ENCODE measurements around the gene KCNQ1.
"Not testable (repeated sequence)": the region's sequence is repeated elsewhere in the genome, so short reads cannot be mapped to it uniquely, and the experiment has no call there.

Gene KCNQ1

DNA sequence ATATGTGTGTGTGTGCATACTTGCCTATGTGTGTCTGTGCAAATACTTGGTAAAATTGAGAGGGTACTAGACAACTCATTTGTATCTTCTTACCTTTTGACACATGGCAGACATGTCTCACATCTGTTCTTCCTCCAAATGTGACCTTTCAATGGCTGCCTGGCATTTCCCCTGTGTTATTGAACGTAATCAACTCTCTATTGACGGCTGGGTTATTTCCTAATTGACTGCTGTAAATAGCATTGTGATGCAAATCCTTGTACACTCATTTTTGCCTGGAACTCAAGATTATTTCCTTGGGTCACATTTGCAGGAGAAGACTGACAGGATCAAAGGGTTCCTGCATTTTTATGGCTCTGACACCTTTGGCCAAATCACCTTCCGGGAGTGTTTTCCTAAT is 37.4 kb downstream of the KCNQ1 start:
- Histone ChIP-seq H3K4me1 (ENCODE audit: control insufficient read depth, insufficient read depth, low read length, unreplicated experiment) (no peaks in the 10 kb centered on the region), H3K79me2 (ENCODE audit: control insufficient read depth, insufficient read depth, low read length, unreplicated experiment) (no peaks in the 10 kb centered on the region), H2AFZ (ENCODE audit: low read length, unreplicated experiment) (no peak overlapping the region), H3K27ac (ENCODE audit: low read depth, low read length) (no peak overlapping the region), H3K27me3 (ENCODE audit: insufficient read depth, low read length) (peaks cover 79% of the 10 kb centered on the region), H3K4me3 (ENCODE audit: low read depth, low read length) (no peak overlapping the region), H3K36me3 (ENCODE audit: insufficient read depth, low read length) (no peaks in the 10 kb centered on the region)

DNA sequence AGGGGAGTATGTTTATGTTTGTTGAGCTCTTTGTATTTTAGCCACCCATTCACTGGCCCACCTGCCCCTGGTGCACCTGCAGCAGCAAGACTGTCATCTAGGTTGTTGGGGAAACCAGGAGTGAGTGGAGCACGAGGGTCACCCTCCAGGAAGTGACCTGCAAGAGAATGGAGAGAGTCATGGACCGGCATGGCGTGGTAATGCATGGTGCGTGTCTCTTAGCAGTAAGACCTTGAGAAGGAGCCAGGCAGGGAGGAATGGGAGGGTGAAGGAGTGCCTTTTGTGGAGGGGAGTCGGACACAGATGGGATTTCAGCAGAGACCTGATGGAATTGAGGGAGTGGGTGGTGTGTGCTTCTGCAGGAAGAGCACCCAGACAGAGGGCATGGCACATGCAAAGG is 37.9 kb downstream of the KCNQ1 start:
- H3K4me3 ChIP-seq (ENCODE audit: low read depth, low read length): no peak overlapping the region
- H3K36me3 ChIP-seq (ENCODE audit: insufficient read depth, low read length): no peaks in the 10 kb centered on the region
- H3K79me2 ChIP-seq (ENCODE audit: control insufficient read depth, insufficient read depth, low read length, unreplicated experiment): no peaks in the 10 kb centered on the region
- no peak overlapping the region for H3K27ac ChIP-seq (ENCODE audit: low read depth, low read length)
- H3K4me1 ChIP-seq (ENCODE audit: control insufficient read depth, insufficient read depth, low read length, unreplicated experiment): no peaks in the 10 kb centered on the region
- H3K27me3 ChIP-seq (ENCODE audit: insufficient read depth, low read length): peaks cover 77% of the 10 kb centered on the region
- no peak overlapping the region for H2AFZ ChIP-seq (ENCODE audit: low read length, unreplicated experiment)

DNA sequence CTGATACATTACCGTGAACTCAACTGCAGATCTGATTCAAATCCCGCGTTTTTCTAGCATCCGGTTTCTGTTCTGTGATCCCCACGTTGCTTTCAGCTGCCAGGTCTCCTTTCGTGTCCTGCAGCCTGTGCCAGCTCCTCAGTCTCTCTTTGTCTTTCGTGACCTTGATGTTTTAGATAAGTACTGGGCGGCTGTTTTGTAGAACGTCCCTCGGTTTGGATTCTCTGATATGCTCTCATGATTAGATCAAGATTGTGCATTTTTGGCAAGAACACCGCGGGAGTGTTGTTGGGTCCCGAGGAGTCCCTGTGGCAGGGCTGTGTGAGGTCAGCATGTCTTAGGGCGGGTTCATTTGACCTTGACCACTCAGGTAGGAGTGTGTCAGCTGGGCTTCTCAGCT is 38.6 kb downstream of the KCNQ1 start:
- no peak overlapping the region for H3K27ac ChIP-seq (ENCODE audit: low read depth, low read length)
- H3K4me3 ChIP-seq (ENCODE audit: low read depth, low read length): no peak overlapping the region
- no peaks in the 10 kb centered on the region for H3K36me3 ChIP-seq (ENCODE audit: insufficient read depth, low read length)
- no peaks in the 10 kb centered on the region for H3K79me2 ChIP-seq (ENCODE audit: control insufficient read depth, insufficient read depth, low read length, unreplicated experiment)
- no peak overlapping the region for H2AFZ ChIP-seq (ENCODE audit: low read length, unreplicated experiment)
- H3K4me1 ChIP-seq (ENCODE audit: control insufficient read depth, insufficient read depth, low read length, unreplicated experiment): no peaks in the 10 kb centered on the region
- H3K27me3 ChIP-seq (ENCODE audit: insufficient read depth, low read length): peaks cover 77% of the 10 kb centered on the region

DNA sequence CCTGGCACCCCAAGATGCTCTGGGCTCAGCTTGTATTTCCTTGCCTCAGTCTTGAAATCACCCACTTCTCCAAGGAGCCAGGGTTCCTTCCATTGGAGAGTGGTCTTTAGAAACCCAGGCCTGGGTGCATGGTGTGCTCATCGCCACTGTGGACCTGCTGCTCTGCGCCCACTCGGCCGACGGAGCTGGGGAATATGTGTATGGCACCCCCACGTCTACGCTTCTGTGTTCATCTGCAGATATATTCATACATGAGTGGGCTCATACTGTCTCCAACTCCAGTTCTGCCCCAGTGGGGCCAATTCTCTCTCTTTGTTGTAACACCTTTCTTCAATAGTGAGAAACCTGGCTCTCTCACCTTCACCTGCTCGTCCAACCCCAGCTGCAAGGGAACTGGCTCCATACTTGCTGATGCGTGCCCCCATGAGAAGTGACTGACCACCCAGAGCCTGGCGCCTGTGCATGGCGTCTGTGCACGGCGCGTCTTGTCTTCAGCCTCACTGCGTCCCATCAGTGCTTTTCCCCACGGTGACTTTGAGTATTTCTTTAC is 39.8 kb downstream of the KCNQ1 start:
- Histone ChIP-seq H3K27ac (ENCODE audit: low read depth, low read length) (no peak overlapping the region), H3K4me3 (ENCODE audit: low read depth, low read length) (no peak overlapping the region), H3K27me3 (ENCODE audit: insufficient read depth, low read length) (peaks cover 81% of the 10 kb centered on the region), H3K36me3 (ENCODE audit: insufficient read depth, low read length) (no peaks in the 10 kb centered on the region), H2AFZ (ENCODE audit: low read length, unreplicated experiment) (no peak overlapping the region), H3K79me2 (ENCODE audit: control insufficient read depth, insufficient read depth, low read length, unreplicated experiment) (no peaks in the 10 kb centered on the region), H3K4me1 (ENCODE audit: control insufficient read depth, insufficient read depth, low read length, unreplicated experiment) (no peaks in the 10 kb centered on the region)

DNA sequence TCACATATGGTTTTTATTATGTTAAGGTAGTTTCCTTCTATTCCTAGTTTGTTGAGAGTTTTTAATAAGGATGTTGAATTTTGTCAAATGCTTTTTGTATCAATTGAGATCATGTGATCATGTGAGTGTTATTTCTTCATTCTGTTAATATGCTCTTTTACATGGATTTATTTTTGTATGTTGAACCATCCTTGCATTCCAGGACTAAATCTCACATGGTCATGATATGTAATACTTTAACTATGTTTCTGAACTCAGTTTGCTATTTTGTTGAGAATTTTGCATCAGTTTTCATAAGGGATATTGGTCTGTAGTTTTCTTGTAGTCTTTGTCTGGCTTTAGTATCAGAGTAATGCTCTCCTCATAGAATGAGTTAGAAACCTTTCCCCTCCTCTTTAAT is 43.2 kb downstream of the KCNQ1 start:
- H2AFZ ChIP-seq (ENCODE audit: low read length, unreplicated experiment): no peak overlapping the region
- H3K79me2 ChIP-seq (ENCODE audit: control insufficient read depth, insufficient read depth, low read length, unreplicated experiment): no peaks in the 10 kb centered on the region
- H3K4me1 ChIP-seq (ENCODE audit: control insufficient read depth, insufficient read depth, low read length, unreplicated experiment): no peaks in the 10 kb centered on the region
- H3K27me3 ChIP-seq (ENCODE audit: insufficient read depth, low read length): peaks cover 74% of the 10 kb centered on the region
- H3K36me3 ChIP-seq (ENCODE audit: insufficient read depth, low read length): no peaks in the 10 kb centered on the region
- H3K4me3 ChIP-seq (ENCODE audit: low read depth, low read length): no peak overlapping the region
- H3K27ac ChIP-seq (ENCODE audit: low read depth, low read length): no peak overlapping the region

DNA sequence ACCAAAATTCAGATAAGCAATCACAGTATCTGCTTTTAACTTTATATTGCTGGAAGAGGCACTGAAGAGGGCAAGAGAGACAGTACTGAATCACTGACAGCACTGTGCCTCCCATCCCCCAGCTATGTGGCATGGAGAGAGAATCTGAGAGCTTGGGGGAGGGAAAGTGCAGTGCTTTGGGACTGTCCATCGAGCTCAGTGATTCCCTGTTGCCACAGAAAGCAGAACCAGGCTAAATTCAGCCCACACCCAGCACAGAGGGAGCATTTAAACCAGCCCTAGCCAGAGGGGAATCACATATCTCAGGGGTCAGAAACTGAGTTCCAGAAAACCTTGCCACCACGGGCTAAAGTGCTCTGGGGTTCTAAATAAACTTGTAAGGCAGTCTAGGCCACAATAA is 44.3 kb downstream of the KCNQ1 start:
- H2AFZ ChIP-seq (ENCODE audit: low read length, unreplicated experiment): no peak overlapping the region

DNA sequence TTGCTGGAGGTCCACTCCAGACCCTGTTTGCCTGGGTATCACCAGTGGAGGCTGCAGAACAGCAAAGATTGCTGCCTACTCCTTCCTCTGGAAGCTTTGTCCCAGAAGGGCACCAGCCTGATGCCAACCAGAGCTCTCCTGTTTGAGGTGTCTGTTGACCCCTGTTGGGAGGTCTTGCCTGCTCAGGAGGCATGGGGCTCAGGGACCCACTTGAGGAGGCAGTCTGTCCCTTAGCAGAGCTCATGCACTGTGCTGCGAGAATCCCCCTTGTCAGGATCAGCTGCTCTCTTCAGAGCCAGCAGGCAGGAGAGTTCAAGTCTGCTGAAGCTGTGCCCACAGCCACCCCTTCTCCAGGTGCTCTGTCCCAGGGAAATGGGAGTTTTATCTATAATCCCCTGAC is 53.1 kb downstream of the KCNQ1 start:
- not testable (repeated sequence) for H3K4me1 ChIP-seq (ENCODE audit: control insufficient read depth, insufficient read depth, low read length, unreplicated experiment); H3K27ac ChIP-seq (ENCODE audit: low read depth, low read length); H3K36me3 ChIP-seq (ENCODE audit: insufficient read depth, low read length); H2AFZ ChIP-seq (ENCODE audit: low read length, unreplicated experiment); H3K4me3 ChIP-seq (ENCODE audit: low read depth, low read length); H3K79me2 ChIP-seq (ENCODE audit: control insufficient read depth, insufficient read depth, low read length, unreplicated experiment)
- H3K27me3 ChIP-seq (ENCODE audit: insufficient read depth, low read length): peaks cover 58% of the 10 kb centered on the region

More for the DNA sequence above, 44.3 kb downstream of the KCNQ1 start:
- no peaks in the 10 kb centered on the region for H3K36me3 ChIP-seq (ENCODE audit: insufficient read depth, low read length)
- no peak overlapping the region for H3K4me3 ChIP-seq (ENCODE audit: low read depth, low read length)
- peaks cover 65% of the 10 kb centered on the region for H3K27me3 ChIP-seq (ENCODE audit: insufficient read depth, low read length)
- H3K79me2 ChIP-seq (ENCODE audit: control insufficient read depth, insufficient read depth, low read length, unreplicated experiment): no peaks in the 10 kb centered on the region
- H3K27ac ChIP-seq (ENCODE audit: low read depth, low read length): no peak overlapping the region
- H3K4me1 ChIP-seq (ENCODE audit: control insufficient read depth, insufficient read depth, low read length, unreplicated experiment): no peaks in the 10 kb centered on the region

DNA sequence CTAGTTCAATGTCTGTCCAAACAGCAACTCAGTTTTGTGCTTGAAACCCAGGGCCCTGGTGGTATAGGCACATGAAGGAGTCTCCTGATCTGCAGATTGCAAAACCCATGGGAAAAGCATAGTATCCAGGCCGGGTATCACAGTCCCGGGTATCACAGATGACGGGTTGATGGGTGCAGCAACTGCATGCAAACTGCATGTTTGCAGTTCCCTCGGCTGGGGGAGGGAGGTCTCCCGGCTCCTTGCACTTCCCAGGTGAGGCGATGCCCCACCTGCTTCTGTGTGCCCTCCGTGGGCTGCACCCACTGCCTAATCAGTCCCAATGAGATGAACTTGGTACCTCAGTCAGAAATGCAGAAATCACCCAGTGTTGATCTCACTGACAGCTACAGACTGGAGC is 53.9 kb downstream of the KCNQ1 start:
- Histone ChIP-seq H3K27ac (ENCODE audit: low read depth, low read length) (no peak overlapping the region), H2AFZ (ENCODE audit: low read length, unreplicated experiment) (no peak overlapping the region), H3K36me3 (ENCODE audit: insufficient read depth, low read length) (no peaks in the 10 kb centered on the region), H3K79me2 (ENCODE audit: control insufficient read depth, insufficient read depth, low read length, unreplicated experiment) (no peaks in the 10 kb centered on the region), H3K4me3 (ENCODE audit: low read depth, low read length) (no peak overlapping the region), H3K27me3 (ENCODE audit: insufficient read depth, low read length) (peaks cover 59% of the 10 kb centered on the region), H3K4me1 (ENCODE audit: control insufficient read depth, insufficient read depth, low read length, unreplicated experiment) (no peaks in the 10 kb centered on the region)

DNA sequence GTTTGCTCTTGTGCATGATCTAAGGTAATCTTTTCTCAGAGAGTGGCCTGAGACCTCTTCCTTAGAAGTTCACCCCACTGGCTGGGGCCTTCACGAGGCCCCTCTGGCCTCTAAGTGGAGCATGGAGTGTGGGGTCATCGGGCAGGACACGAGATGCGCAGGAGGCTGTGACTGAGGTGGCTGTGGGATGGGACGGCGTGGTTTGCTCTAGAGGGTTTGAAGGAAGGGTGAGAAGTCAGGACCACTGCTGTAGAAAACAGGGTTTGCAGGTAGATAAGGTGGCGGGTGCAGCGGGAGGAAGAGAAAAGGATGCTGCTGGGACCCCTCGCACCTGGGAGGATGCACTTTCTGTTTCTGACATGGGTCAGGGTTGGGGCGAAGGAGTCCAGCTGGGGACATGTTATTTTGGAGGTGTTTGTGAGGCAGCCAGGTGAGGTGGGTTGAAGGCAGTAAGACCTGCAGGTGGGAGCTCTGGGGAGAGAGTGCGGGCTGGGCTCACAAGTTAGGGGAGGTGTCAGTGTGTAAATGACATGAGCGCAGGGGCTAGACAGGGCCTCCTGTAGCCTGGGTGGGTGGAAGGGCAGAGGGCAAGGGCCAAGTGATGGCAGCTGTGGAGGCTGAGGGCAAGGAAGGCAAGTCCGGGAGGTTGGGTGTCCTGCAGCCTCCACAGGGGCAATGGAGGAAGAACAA is 62.5 kb downstream of the KCNQ1 start:
- H3K36me3 ChIP-seq (ENCODE audit: insufficient read depth, low read length): no peaks in the 10 kb centered on the region
- H3K27ac ChIP-seq (ENCODE audit: low read depth, low read length): no peak overlapping the region
- H3K4me3 ChIP-seq (ENCODE audit: low read depth, low read length): no peak overlapping the region
- H3K27me3 ChIP-seq (ENCODE audit: insufficient read depth, low read length): peaks cover 51% of the 10 kb centered on the region
- H3K79me2 ChIP-seq (ENCODE audit: control insufficient read depth, insufficient read depth, low read length, unreplicated experiment): no peaks in the 10 kb centered on the region
- no peak overlapping the region for H2AFZ ChIP-seq (ENCODE audit: low read length, unreplicated experiment)
- no peaks in the 10 kb centered on the region for H3K4me1 ChIP-seq (ENCODE audit: control insufficient read depth, insufficient read depth, low read length, unreplicated experiment)

DNA sequence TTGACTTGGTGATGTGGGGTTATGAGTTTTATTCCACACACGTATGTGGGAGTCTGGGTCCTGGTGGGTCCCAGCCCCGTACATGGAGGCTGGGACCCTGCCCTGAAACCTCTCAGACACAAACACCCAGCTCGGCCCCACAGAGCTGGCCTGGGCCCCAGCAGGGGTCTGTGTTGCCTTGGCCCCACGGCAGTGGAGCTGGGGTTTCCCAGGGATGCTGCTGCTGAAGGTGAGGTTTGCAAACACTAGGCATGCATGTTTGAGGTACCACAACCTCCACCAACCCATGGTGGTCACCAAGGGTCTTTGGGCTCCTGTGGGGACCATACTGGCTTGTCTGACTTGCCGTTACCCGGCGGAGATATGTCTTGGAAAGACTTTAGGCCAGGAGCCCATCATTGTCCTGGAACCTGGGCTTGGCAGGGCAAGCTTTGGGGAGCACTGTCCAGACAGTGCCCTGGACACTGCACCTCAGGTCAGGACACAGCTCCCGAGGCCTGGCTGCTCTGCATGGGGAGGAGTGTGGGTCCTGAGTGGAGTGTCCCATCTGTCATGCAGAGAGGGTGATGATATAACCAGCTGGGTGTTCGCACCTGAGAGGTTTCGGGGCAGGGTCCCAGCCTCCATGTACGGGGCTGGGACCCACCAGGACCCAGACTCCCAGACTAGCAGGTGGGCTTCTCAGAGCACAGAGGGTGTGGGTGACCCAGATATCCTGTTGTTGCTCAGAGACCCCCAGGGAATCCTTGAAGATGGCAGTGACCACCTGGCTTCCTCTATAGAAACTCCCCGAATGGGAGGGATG is 63.3 kb downstream of the KCNQ1 start:
- Histone ChIP-seq H3K27ac (ENCODE audit: low read depth, low read length) (no peak overlapping the region), H3K79me2 (ENCODE audit: control insufficient read depth, insufficient read depth, low read length, unreplicated experiment) (no peaks in the 10 kb centered on the region), H3K4me1 (ENCODE audit: control insufficient read depth, insufficient read depth, low read length, unreplicated experiment) (no peaks in the 10 kb centered on the region), H2AFZ (ENCODE audit: low read length, unreplicated experiment) (no peak overlapping the region), H3K27me3 (ENCODE audit: insufficient read depth, low read length) (peaks cover 44% of the 10 kb centered on the region), H3K36me3 (ENCODE audit: insufficient read depth, low read length) (no peaks in the 10 kb centered on the region), H3K4me3 (ENCODE audit: low read depth, low read length) (no peak overlapping the region)

DNA sequence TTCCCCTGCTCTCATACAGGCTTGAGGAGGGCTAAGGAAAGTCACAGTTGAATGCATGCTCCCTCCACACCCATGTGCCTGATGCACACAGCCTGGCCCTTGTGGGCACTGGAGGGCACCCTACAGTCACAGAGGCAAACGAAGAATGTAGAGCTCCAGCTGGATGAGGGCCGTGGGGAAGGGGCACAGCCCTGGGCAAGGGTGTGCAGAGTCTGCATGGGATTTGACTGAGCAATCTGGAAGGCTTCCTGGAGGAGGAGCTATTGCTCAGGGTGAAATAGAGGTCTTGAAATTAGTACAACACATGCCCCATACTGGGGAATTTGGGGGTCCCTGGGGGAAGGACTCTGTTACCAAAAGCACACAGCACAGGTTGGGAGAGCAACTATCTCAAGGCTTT is 64.0 kb downstream of the KCNQ1 start:
- Histone ChIP-seq H3K4me1 (ENCODE audit: control insufficient read depth, insufficient read depth, low read length, unreplicated experiment) (no peaks in the 10 kb centered on the region), H2AFZ (ENCODE audit: low read length, unreplicated experiment) (no peak overlapping the region), H3K79me2 (ENCODE audit: control insufficient read depth, insufficient read depth, low read length, unreplicated experiment) (no peaks in the 10 kb centered on the region), H3K27ac (ENCODE audit: low read depth, low read length) (no peak overlapping the region), H3K27me3 (ENCODE audit: insufficient read depth, low read length) (peaks cover 44% of the 10 kb centered on the region), H3K36me3 (ENCODE audit: insufficient read depth, low read length) (no peaks in the 10 kb centered on the region), H3K4me3 (ENCODE audit: low read depth, low read length) (no peak overlapping the region)

All from ACC112 (cell line).